Lung microvascular endothelial cell (primary cell): ENCODE data around the gene SLC13A2. TPM values are rescaled to one million over a fixed set of nuclear protein-coding genes. Genes with fewer than 3 reads are reported as not detected.

ENCODE experiments used
- DNase-seq, 2 donors: peaks; one replicate each; pipeline versions ENCODE4 v3.0.0 to v3.0.0-alpha.2; 2010; ENCODE audit warnings: low read depth in 2 of 2
- total RNA-seq: library from RNA; depleted of rRNA; stranded (reverse); fragments of >200 nt; gene quantifications from 2 replicates; pipeline ENCODE4 v1.2.1, GENCODE V29; 2014

SLC13A2 gene
- total RNA-seq, 1 donor from 2014 or later = not detected

GRCh38 chr17:28532050-28532960 is 58.9 kb downstream of the SLC13A2 start:
- DNase-seq = no peak

- no peak for DNase-seq
Measured at GRCh38 chr17:28533091-28533807, 59.8 kb downstream of the SLC13A2 start.

- DNase-seq = no peak
Measured at GRCh38 chr17:28534740-28535375, 61.4 kb downstream of the SLC13A2 start.

- DNase-seq = no peak
Measured at GRCh38 chr17:28536532-28537218, 63.2 kb downstream of the SLC13A2 start.

DNA sequence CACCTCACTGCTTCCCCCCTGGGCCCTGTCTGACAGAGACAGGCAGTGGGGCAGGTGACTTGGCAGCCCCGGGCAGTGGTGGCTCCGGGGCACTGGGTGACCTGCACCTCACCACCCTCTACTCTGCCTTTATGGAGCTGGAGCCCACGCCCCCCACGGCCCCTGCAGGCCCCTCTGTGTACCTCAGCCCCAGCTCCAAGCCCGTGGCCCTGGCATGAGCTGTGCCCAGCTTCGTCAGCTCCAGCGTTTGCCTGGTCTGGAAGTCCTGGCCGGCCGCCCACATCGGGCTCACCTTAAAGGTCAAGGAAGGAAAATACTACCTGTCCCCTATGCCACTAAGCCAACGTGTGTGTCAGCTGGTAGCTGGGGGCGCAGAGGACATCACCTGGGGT is 63.8 kb downstream of the SLC13A2 start:
- no peak for DNase-seq

DNA sequence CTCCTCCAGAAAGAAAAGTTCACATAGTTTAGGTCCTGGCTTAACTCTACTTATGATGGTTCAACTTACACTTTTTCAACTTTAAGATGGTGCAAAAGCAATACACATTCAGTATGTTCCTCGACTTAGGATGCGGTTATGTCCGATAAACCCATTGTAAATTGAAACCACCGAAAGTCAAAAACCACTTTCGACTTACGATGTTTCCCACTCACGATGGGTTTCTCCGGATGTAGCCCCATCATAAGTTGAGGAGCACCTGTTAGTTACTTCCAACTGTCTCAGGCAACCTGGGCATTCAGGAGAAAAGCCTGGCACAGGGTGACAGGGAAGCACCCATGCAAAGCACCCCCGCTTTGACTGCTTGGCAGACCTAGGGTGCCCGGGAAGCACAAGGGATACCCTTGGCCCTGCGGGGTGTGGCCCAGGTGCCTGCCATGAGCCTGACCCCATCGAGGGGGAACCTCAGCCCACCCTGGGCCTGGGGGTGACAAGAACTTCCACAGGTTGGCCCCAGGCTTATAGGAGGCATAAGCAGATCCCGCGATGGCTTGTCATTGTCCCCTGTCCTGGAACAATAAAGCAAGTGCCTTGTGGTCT is 65.0 kb downstream of the SLC13A2 start:
- no peak for DNase-seq

DNA sequence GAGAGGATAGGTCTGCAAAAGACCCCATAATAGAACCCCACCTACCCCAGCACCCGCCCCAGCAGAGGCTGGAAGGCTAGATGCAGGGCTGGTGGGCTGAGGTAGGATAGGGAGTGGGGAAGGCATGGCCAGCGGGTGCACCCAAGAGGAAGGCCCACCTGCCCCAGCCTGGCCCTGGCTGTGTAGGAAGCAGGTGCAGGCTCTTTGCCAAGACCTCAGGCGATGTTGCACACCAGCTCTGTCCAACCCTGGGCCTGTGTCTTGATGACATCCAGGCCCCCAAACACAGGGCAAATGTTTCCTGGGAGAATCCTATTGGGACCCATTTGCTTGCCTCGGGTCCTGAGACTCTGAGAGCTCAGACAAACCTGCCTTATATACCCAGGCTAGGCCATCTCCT is 66.8 kb downstream of the SLC13A2 start:
- no peak for DNase-seq

DNA sequence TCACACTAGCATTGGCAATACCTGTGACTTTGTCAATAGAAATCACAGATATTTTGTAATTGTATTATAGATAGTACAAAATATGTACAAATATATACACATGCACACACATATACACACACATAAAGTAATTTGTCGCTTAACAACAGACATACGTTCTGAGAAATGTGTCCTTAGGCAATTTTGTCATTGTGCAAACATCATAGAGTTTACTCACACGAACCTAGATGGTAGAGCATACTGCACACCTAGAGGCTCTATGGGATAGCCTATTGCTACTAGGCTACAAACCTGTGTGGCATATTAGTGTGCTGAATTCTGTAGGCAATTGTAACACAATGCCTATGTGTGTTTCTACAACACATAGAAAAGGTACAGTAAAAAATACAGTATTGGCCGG is 68.0 kb downstream of the SLC13A2 start:
- no peak for DNase-seq

- no peak for DNase-seq
Measured at GRCh38 chr17:28544402-28545140, 71.1 kb downstream of the SLC13A2 start.

GRCh38 chr17:28545141-28545503 is 71.7 kb downstream of the SLC13A2 start:
- no peak for DNase-seq

- no peak for DNase-seq
Measured at GRCh38 chr17:28545787-28546415, 72.5 kb downstream of the SLC13A2 start.

GRCh38 chr17:28547096-28547622 is 73.7 kb downstream of the SLC13A2 start:
- no peak for DNase-seq

Other genes with a start within 250 kb of the SLC13A2 start
- gene TMEM97, start 154.4 kb upstream of the SLC13A2 start, total RNA-seq = 10.3 and 26.4 TPM in 2 replicates
- 42.3 and 43.3 TPM in 2 replicates for gene IFT20, start 138.2 kb upstream of the SLC13A2 start, total RNA-seq
- 70.6 and 98.0 TPM in 2 replicates for gene TNFAIP1, start 137.9 kb upstream of the SLC13A2 start, total RNA-seq
- gene POLDIP2, start 116.1 kb upstream of the SLC13A2 start, total RNA-seq = 50.8 and 55.6 TPM in 2 replicates
- not detected in 2 replicates for gene SEBOX, start 108.4 kb upstream of the SLC13A2 start, total RNA-seq
- under 0.01 TPM in 2 replicates for gene VTN, start 103.3 kb upstream of the SLC13A2 start, total RNA-seq
- gene SARM1, start 102.0 kb upstream of the SLC13A2 start, total RNA-seq = 1.5 and 2.4 TPM in 2 replicates
- 0.44 and 0.60 TPM in 2 replicates for gene SLC46A1, start 67.4 kb upstream of the SLC13A2 start, total RNA-seq
- not detected in 2 replicates for gene FOXN1, start 32.7 kb downstream of the SLC13A2 start, total RNA-seq
- gene UNC119, start 79.0 kb downstream of the SLC13A2 start, total RNA-seq = 21.1 and 26.4 TPM in 2 replicates
- 43.8 and 47.4 TPM in 2 replicates for gene PIGS, start 97.9 kb downstream of the SLC13A2 start, total RNA-seq
- gene ALDOC, start 103.3 kb downstream of the SLC13A2 start, total RNA-seq = 26.2 and 32.7 TPM in 2 replicates
- 6.2 and 12.4 TPM in 2 replicates for gene SPAG5, start 125.4 kb downstream of the SLC13A2 start, total RNA-seq
- gene RSKR, start 140.5 kb downstream of the SLC13A2 start, total RNA-seq = 2.2 and 3.2 TPM in 2 replicates
- gene BLTP2, start 171.5 kb downstream of the SLC13A2 start, total RNA-seq = 107 and 151 TPM in 2 replicates
- gene SDF2, start 188.3 kb downstream of the SLC13A2 start, total RNA-seq = 61.7 and 105 TPM in 2 replicates
- gene SUPT6H, start 188.6 kb downstream of the SLC13A2 start, total RNA-seq = 34.2 and 42.3 TPM in 2 replicates
- gene PROCA1, start 238.2 kb downstream of the SLC13A2 start, total RNA-seq = 0.20 and 0.22 TPM in 2 replicates
- gene RAB34, start 244.2 kb downstream of the SLC13A2 start, total RNA-seq = 11.3 and 22.2 TPM in 2 replicates
- gene RPL23A, start 246.3 kb downstream of the SLC13A2 start, total RNA-seq = 479 and 600 TPM in 2 replicates